GDM1 (cell line): ENCODE results near the gene BDKRB1.

Source experiments
- DNase-seq: peaks from one replicate; lab custom pipeline; 2025; lab: John Stamatoyannopoulos, UW

BDKRB1 gene

DNA sequence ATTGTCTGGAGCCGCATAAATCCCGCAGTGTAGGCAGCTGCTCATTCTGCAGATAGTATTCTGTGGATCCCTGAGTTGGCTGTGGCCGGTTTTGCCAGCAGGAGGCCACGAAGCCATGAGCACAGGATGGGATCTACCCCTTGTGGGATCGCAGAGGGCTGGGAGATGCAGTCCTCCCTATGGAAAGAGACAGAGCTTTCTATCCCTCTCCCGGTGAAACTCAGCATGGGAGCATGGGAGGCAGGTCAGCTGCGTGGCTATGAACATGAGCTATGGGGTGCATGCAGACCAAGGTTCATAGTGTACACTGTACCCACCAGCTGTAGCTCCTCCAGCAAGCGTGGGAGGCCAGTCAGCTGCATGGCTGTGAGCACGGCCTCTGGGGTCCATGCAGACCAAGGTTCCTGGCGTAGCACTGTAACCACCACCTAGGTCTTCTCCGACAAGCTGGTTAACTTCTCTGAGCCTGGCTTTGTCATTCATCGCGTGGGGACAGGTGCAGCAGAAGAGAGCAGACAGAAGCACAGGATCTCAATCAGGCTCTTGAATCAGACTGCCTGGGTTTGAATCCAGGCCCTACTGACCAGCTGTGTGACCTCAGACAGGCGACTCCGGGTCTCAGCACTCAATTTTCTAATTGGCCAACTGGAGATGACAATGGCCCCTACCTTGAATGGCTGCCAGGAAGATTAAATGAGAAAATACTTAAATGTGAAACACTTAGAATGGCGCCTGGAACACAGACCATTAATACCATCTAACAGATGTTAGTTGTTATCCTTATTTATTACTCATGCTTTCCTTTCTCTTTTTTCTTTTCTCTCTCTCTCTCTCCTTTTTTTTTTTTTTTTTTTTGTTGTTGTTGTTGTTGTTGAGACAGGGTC is 6.0 kb downstream of the BDKRB1 start:
- no peak for DNase-seq

DNA sequence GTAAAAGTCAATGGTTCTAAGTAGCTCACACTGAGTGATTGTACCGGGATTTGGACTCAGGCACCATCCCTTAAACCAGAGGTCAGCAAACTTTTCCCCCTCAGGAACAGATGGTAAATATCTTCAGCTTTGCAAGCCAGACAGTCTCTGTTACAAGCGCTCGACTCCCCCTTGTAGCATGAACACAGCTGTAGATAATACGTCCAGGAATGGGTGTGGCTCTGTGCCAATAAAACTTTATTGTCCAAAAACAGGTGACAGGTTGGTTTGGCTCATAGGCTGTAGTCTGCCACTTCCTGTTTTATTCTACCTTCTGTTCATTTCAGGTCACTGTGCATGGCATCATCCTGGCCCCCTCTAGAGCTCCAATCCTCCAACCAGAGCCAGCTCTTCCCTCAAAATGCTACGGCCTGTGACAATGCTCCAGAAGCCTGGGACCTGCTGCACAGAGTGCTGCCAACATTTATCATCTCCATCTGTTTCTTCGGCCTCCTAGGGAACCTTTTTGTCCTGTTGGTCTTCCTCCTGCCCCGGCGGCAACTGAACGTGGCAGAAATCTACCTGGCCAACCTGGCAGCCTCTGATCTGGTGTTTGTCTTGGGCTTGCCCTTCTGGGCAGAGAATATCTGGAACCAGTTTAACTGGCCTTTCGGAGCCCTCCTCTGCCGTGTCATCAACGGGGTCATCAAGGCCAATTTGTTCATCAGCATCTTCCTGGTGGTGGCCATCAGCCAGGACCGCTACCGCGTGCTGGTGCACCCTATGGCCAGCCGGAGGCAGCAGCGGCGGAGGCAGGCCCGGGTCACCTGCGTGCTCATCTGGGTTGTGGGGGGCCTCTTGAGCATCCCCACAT is 7.6 kb downstream of the BDKRB1 start:
- DNase-seq = no peak

DNA sequence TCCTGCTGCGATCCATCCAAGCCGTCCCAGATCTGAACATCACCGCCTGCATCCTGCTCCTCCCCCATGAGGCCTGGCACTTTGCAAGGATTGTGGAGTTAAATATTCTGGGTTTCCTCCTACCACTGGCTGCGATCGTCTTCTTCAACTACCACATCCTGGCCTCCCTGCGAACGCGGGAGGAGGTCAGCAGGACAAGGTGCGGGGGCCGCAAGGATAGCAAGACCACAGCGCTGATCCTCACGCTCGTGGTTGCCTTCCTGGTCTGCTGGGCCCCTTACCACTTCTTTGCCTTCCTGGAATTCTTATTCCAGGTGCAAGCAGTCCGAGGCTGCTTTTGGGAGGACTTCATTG is 8.2 kb downstream of the BDKRB1 start:
- DNase-seq = no peak

DNA sequence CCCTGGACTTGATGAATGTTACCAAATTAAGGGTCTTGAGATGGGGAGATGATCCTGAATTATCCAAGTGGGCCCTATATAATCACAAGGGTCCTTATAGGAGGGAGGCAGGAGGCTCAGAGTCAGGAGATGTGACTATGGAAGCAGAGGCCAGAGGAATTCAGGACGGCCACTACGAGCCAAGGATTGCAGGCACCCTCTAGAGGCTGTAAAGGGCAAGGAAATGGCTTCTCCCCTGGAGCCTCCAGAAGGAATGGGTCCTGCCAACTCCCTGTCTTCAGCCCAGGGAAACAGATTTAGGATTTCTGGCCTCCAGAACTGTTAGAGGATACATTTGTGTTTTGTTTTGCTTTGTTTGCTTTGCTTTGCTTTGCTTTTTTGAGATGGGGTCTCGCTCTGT is 8.8 kb downstream of the BDKRB1 start:
- DNase-seq = no peak

DNA sequence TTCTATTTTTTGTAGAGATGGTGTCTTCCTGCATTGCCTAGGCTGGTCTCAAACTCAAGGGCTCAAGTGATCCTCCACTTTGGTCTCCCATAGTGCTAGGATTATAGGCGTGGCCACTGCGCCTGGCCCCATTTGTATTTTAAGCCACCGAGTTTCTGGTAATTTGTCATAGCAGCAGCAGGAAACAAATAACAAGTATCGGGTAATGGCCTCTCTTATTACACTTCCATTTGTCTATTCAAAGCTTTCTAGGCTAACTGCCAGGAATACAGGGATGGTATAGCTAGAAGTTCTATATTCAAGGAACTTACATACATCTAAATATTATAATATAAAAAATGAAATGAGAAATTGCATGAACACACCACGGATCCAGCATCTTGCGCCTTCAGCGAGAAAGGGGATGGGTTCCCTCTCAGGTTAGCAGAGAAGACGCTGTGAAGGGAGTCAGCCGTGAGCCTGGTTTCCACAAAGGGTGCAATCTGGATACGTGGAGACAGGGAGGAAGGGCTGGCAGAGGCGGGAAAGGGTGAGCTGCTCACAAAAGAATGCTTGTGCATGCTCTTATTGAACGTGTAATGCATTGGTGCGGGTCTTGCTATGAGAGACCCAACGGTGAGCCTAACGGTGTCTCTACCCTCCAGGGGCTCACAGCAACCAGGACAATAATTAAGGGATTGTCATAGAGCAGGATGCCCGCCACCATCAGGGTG is 9.5 kb downstream of the BDKRB1 start:
- no peak for DNase-seq

DNA sequence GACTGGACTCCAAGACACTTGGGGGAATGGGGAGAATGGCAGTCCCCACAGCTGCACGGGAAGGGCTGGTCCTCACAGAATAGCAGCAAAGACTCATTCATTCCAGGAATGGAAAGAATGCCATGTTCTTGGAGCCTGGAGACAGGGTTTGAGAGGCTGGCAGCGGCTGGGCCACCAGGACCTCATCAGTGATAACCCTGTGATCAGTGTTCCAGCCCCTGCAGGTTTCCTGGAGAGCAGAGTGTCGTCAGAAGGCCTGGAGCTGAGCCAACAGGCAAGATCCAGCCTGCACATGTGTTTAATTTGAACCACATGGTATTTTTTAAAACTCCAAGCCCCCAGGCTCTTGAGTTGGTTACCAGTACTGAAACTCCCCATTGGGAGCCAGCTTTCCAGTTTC is 11.3 kb downstream of the BDKRB1 start:
- DNase-seq = no peak

DNA sequence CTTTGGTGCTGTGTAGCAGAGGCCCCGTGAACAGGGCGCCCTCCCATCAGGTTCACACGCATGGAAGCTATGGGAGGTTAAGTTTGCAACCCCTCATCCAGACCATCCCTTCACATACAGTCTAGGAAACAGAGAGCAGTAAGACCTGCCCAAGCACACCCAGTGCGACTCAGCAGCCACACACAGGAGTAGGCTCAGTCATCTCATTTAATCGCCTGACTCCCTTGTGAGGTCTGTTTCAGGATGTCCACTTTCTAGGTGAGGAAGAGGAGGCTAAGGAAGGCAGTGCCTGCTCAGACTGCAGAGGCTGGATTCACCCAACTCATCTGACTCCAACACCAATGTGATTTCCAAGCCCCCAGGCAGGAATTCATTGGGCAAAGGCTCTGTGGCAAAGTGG is 11.9 kb downstream of the BDKRB1 start:
- DNase-seq = no peak

DNA sequence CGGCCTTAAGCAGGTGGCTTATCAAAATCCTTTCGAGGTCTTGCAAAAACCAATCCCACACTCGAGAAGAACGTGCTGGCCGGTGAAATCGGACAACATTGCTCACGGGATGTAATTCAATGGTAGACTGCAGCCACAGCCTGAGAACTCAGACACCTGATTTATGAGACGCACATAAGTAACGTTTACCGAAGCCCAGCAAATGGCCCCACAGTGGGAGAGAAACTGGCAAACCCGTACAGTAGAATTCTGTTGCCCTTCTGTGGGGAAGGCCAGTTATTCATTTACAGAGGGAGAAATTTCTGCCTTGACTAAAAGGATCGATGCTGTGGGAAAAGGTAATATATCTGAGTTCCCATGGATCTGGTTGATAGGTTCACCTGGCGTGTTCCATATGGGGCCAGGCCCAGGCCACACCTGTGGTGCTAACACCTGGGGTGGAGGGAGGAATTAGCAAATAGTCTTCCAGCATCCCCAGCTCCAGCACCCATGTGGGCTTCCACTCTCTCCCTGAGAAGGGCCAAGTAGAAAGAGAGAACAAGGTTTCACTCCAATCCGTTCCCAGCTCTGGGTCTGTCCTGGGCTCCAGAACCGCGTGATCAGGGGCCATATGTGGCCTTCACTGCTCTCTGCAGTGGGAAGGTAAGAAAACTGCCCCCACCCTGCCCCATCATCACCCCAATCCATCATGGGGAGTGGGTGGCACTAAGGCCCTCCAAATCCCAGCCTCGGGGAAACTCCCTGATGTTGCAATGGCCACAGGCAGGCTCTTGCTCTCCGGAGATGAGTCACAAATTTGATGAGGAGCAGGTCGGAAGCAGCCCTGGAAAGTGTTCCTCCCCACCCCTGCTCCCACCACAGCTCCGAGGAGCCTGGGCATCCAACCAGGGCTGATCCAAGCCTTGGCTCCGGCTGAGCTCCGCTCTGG is 12.7 kb downstream of the BDKRB1 start:
- no peak for DNase-seq

DNA sequence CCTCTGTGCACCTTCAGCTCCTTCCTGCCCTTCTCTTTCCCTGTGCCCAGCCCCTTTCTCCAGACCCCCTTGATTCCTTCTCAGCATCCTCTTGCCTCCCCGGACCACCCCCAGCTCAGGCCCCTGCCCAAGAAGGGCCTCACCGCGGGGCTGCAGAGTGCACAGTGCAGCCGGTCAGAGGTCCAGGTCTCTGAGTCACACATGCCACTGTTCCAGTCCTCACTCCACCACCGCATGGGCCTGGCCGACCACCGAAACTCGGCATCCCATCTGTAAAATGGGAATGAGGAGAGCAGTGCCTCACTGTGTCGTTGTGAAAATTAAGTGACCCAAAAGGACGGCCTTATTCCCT is 13.3 kb downstream of the BDKRB1 start:
- DNase-seq = no peak

DNA sequence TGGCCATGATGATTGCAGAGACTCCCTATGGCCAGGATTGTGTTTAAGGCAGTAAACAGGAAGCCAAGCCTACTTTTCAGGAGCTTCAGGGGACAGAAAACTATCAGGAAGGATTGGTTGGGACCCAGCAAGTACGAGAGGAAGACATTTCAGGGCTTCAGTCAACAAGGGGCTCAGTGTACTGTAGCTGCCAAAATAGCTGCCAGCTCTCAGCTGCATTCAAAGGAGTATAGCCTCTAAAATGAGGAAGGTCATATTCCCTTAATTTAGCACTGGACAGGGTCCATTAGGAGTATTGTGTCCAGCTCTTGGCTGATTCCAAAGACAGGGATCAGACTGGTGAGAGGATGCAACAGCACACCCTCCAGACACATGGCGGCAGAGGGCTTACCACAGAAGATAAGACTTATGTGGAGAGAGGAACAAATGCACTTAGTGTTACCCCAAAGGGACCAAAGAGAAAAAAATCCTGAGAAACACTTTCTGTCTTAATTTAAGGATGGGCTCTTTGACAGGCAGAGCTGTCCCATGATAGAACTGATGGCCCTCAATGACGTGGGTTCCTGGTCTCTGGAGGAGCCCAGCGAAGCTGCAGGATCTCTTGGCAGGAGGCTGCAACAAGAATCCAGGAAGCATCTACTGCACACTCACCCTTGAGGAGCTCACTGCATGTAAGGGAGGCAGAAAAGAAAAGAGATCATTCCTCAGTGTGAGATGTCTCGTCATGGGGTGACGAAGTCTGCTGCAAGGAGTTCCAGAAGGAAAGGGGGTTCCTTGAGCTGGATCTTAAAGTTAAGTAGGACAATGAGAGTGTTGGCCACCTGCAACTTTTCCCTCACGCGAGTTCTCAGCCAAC is 14.8 kb downstream of the BDKRB1 start:
- no peak for DNase-seq

DNA sequence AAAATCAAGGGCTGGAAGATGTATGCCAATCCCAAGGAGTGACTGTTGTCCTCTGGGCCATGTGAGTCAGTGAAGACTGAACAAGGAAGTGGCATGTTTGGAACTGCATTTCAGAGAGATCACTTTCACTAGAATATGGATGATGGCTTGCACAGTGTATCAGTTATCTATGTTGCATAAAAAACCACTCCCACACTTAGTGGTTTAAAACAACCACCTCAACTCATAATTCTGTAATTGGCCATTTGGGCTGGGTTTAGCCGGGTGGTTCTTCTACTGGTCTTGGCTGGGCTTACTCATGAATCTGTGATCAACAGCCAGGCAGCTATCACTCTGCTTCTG is 15.4 kb downstream of the BDKRB1 start:
- DNase-seq = no peak

DNA sequence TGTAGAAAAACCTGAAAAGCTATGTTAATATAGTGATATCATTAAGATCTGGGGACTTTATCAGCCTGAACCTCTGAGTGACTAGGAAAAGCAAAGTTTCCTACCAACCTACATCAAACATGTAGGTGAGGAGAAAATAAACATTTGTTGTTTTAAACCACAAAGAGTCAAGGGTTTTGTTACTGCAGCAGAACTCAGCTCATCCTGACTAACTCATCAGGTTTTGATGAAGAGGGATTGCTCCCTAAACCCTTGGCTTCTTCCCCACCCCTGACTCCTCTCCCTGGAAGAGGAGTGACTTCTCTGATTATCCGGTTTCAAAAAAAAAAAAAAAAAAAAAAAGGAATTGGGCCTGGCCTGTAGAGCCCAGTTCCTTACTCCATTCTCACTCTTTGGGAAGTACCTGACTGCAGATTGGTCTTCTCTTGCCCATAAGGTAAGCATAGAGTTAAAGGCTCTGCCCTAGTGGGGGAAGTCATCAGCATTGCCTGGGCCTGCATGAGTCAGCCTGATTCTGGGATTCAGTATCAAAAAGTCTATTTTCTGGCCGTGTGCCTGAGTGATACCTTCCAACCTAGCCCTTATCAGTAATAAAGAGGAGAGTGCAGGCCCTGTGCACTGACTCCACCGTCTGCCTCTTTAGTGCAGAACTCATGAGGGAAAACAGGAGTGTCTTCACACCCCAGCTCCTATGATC is 16.9 kb downstream of the BDKRB1 start:
- DNase-seq = no peak

DNA sequence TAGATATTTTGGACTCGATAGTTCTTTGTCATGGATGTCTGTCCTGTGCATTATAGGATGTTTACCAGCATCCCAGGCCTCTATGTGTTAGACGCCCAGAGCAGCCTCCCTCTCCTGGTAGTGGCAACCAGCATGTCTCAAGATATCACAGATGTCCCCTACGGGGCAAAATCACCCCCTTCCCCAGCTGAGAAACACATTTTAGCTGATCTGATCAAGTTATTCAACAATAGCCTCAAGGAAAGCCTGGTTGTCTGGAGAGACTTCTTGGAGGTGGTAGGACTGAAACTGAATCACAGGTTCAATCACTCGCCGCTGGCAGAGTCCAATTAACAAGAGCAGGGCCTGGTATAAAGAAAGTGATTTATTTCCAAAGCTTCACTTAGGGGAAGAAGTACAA is 17.6 kb downstream of the BDKRB1 start:
- DNase-seq = no peak

DNA sequence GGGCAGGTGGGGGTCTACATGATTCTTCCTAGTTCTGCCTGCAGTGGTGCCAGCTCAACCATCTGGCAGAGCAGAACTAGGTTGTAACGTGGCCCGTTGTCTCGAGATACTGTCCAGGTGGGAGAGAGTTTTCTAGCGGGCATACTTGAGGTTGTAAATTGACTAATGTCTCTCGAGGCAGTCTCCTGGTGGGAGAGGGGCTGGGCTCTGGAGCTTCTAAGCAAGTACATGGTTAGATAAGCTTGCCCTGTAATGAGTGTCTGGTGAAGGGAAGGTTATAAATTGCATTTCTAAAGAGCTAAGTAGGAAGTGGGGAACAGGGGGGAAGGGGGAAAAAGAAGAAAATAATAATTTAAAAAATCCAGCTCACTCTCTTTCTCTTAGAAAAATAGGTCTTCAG is 18.1 kb downstream of the BDKRB1 start:
- no peak for DNase-seq

DNA sequence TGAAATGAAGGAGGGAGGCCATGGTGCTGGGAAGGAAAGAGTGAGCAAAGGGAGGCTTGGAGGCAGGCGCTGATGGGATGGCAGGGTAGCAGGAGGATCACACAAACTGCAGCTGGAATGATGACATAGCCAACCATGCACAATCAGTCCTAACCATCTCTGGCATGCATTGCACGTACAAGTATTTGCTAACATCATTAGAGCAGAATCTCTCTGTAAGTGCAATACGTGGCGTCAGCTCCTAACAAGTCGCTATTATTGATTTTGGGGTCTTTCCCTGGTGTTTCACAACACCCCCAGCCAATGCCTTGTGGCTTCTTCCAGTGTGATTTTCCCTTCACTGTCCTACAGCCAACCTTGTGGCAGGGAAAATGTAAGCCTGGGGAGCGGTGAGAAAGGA is 18.5 kb downstream of the BDKRB1 start:
- DNase-seq = no peak

DNA sequence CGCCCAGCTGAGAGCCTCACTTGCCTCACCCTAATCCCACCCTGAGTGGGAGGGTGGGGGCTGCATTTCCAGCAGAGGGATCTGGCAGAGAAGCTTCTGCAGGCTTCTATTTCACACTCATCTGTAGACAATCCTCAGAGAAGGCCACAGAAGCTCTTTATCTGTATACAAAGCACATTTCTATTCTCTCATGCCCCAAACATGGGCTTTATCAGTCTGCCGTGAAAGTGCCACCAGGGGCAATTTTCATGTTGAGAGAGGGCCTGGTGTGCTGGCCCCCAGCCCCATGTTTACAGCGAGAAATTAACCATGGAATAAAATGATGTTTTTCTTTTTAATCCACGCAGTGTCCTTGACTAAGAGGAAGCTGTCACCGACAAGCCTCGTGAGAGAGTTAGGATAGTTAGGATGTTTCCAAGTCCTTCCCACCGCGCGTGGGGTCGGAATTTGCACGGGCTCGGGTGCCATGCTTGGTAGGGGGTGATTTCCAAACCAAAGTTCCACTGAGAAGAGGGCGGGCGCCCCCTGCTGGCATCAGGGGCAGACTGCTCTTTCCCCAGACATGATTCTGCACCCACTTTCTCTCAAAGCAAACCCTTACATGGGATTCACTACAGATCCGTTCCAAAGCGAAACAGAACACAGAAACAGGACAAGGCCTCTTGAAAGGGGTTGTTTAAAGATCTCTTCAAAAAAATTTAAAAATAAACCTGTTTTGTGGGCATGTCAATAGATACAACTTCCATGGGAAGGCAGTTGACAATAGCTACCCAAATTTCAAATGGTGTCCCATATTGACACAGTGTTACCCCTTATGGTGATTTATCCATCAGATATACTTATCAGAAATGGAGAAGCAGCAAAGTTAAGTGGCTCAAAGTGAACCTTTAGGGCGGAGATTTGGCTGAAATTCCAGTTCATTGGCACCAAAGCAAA is 19.4 kb downstream of the BDKRB1 start:
- DNase-seq = no peak

DNA sequence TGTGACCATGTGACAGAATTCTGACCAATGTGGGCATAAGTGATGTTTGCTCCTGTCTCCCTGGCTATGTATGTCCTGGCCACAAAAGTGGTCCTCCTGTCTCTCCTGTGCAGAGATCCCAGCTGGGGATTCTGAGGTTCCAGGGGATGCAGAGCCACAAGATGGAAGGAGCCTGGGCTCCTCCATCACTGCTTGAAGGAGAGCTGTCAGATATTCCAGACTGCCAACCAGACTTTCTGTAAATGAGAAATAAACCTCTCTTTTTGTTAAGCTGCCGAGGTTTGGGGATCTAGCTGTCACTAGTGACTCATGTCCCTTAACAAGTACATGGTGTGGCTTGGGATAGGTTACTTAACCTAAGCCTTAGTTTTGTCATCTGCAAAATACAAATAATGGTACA is 21.9 kb downstream of the BDKRB1 start:
- DNase-seq = no peak

DNA sequence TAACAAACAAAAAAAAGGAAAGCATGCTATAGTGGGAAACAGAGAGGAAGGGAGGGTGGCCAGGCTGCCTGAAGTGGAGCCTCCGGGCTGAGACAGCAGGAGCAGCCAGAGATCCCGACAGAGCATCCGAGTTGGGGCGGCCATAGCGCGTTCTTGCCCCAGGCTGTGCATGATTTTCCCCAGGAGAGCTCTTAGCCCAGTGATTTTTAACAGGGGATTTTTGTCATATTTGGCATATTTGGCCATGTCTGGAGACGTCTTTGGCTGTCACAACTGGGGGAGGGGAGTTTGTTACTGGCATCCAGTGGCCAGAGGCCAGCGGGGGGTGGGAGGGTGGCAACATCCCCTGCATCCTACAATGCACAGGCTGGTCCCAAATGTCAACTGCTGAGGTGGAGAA is 23.6 kb downstream of the BDKRB1 start:
- DNase-seq = no peak

DNA sequence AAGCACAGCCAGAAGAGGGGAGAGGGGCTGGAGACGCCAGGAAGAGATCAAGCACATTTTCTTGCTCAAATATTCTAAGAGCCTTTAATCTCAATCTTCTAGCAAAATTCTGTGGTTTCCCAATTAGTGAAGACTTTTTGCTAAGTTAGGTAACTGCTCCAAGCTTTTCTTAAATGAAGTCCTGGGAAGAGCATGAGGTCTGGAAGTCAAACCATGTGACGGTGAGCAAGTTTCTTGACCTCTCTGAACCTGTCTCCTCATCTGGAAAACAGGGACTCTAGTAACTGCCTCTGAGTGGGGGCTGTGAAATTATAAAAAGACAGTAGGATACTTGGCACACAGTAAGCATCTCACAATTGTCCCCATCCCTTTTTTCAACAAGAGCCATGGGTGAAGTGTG is 24.1 kb downstream of the BDKRB1 start:
- DNase-seq = no peak
